Stimulated activated naive CD8-positive, alpha-beta T cell treated with anti-CD3 and anti-CD28 coated beads, Interleukin-15, Interleukin-2, amounts not matched to agents 100 U/mL and 50 U/mL, for 24 hours (primary cell): ENCODE data around the gene TEX19.

ENCODE experiments used
- ATAC-seq: fragments of 150-1000 bp; cut with Tn5 transposase; one replicate; pipeline ENCODE4 v1.10.0; 2021
- DNase-seq: peaks from one replicate; pipeline ENCODE4 v3.0.0; 2021

The TEX19 gene, protein sequence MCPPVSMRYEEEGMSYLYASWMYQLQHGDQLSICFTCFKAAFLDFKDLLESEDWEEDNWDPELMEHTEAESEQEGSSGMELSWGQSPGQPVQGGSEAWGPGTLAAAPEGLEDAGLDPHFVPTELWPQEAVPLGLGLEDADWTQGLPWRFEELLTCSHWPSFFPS

DNA sequence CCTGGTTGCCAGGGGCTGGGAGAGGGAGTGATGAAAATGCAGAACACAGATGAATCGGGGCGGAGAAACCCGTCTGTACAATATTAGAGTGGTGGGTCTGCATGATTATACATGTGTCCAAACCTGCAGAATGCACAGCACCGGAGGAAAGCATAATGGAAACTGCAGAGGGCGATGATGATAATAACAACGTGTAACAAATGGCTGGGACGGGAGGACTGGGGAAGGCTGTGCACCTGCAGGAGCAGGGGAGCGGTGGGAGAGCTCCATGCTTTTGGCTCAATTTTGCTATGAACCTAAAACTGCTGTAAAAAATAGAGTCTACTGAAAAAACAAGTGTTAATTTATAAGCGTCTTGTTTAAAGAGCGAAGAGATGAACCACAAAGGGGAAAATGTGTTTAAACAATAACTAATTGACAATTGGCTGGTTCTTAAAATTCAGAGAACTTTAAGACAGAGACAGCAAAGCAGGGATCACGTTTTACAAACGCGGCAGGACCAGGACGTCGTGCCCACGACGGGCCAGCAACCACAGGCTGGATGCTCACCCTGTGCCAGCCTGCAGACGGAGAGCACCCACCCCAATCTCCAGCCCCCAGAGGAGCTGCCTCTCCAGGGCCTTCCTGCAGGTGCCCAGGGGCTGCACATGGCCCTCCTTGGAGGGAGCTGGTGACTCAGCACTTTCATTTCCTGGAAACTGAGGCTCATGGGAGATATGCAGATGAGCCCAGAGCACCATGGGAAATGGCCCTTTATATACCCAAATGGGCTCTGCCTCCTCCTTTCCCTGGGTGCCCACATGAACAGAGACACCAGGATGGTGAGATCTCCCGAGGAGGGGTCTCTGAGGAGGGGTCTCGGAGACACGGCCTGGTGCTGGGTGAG lies at the start of gene TEX19:
TSS of gene TEX19 (plus strand) at position 783 of the 886 bp plus-strand sequence. CDS start 2,904 bp downstream, outside the sequence.
- ATAC-seq (peak; percentile 30), DNase-seq (peak; percentile 32)

DNA sequence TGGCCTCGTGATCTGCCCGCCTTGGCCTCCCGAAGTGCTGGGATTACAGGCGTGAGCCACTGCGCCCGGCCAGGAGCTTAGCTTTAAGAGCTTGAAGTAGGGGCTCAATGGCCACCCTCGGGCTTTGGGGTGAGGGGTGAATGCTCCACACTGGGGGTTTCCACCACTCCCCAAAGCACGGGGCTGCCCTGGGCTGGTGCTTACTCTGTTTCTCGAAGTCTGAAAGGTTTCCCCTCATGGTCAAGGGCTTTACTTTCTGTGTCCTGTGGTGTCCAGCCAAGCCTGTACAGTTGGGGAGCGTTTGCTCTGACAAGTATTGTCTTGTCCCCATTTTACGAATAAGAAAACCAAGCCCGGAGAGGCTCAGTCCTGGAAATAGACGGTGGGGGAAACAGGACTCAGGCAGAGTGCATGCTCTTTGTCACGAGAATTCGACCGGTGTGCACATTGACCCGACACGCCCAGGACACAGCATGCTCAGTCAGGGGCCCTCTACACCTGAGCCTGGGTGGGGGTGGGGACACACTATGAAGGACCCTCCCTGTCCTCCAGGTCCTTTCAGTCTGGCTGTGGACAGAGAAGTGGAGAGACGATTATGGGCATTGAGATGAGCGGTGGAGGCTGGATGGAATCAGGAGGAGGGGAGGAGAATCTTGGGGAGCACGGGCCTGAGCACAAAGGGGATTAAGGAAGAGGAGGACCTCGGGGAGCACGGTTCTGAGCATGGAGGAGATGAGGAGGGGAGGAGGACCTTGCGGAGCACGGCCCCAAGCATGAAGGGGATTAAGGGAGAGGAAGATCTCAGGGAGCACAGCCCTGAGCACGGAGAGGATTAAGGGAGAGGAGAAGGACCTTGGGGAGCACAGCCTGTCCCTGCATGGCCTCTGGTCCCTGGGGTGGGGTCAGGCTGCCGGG lies 49.1 kb upstream of the TEX19 start:
- ATAC-seq, result no peak
- no peak for DNase-seq

DNA sequence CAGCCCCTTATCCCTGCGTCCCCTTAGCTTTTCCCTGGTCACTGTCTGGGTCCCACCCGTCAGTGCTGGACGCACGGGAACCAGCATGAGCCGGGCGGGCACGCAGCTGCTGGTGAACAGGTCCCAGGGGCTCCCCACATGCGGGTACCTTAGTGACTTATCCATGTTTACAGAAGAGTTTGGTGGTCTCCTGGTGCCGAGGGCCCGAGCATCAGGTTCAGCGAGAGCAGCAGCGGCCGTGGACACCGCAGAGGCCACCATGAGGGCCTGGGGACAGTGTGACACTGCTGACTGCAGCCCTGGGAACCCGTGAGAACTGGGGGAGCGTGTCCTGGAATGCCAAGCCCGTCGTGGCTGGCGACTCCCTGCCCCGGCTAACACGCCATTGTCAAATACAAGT lies 48.2 kb upstream of the TEX19 start:
- no peak for ATAC-seq
- DNase-seq, result no peak

DNA sequence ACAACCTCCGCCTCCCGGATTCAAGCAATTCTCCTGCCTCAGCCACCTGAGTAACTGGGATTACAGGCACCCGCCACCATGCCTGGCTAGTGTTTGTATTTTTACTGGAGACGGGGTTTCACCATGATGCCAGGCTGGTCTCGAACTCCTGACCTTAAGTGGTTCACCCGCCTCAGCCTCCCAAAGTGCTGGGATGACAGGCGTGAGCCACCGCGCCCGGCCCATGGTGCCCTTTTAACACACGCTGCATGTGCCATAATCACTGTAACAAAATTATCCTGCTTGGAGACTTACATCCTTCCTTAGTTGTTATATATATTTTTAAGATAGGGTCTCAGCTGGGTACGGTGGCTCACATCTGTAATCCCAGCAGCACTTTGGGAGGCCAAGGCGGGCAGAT lies 47.1 kb upstream of the TEX19 start:
- no peak for ATAC-seq
- no peak for DNase-seq

DNA sequence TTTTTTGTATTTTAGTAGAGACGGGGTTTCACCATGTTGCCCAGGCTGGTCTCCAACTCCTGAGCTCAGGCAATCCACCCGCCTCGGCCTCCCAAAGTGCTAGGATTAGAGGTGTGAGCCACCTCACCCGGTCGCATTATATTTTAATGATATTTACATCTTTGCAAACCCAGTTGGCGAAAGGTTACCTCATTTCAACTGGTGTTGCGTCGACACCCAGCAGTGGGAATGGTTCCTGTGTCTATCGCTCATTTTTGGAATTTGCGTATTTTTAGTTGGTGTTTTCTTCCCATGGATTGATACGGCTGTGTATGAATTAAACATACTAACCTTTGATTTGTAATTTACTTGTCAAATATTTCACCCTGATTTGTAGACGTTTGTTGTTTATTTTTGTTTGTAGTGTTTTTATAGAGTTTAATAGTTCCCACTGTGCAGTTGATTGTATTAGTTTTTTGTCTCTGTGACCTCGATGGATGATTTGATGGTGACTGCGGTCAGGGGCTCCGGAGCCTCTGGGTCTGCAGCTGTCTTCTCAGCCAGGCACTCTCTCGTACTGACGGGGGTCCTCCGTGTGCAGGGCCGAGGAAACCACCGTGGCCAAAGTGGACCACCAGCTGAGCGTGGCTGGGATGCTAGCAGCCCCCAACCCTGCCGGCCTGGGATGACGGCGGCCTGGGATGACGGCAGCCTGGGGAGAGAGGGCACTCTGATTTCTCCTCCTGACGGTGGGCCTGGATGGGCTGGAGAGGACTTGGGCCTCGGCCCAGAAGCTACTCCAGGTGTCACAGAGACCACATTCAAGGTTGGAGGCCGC lies 45.6 kb upstream of the TEX19 start:
- no peak for DNase-seq
- no peak for ATAC-seq

DNA sequence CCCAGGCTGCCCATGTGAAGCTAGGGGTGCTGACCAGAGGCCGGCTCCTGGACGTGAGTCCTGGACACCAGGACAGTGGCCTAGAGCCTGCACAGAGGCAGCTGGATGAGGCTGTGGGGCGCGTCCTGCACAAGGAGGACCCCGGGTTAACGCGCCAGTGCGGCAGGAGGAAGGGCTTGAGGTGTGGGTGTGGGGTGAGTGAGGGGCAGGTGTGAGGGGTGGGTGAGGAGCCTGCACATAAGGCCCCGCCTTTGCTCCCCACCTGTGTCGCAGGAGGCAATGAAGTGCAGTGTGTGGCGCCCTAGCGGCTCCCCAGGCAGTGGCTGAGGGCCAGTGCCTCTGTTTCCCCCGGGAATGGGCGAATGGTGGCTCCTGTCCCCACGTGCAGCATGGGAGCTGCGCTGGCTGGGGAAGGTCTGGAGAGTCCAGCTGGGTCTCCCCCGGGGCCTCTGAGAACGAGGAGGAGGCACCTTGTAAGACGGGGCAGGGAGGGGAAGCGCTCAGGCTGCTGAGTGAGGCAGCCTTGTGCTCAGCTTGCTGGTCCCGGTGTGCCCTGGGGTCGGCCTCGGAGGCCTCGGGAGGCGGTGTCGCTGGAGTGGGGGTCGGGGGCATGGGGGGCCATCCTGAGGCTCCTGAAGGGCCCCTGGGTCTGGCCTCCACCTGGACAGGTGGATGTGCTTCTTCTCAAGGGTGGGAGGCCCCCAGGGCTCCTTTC lies 44.9 kb upstream of the TEX19 start:
- no peak for ATAC-seq
- DNase-seq, result no peak

DNA sequence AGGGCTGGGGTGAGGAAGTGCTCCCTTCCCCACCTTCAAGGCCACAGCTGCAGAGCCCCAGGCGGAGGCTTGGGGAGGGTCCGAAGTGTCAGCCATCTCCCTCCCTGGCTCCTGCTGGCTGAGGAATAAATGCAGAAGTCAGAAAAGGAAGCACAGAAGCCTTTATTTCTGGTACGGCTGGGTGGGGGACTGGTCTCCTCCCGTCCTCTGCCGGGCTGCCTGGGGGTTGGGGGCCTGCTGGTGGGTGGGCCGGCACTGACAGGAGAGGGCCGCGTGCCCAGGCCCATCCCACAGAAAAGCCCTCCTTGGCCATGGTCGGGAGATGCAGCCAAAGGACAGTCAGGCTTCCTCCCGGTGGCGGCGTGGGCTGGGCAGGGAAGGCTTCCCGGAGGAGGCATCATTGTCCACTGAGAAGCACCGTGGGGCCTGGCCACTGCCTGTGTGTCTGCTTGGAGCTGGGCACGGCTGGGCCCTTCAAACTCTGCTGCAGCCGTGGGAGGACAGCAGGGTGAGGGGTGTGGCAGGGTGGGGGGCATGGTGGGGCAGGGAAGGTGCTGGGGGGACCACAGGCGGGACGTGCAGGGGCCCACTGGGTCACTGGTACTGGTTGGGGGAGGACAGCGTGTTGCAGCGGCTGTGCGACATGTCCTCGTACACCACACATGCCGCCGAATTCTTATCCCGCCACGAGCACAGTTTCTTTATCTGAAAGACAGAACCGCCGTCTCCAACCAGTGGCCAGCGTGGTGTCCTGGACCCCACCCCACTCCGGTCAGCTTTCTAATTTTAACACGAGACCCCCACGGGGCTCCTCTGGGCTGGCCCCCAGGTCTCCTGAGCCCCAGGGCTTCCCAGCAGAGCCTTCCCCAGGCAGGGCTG lies 44.1 kb upstream of the TEX19 start:
- ATAC-seq, result no peak
- peak; percentile 14 for DNase-seq

DNA sequence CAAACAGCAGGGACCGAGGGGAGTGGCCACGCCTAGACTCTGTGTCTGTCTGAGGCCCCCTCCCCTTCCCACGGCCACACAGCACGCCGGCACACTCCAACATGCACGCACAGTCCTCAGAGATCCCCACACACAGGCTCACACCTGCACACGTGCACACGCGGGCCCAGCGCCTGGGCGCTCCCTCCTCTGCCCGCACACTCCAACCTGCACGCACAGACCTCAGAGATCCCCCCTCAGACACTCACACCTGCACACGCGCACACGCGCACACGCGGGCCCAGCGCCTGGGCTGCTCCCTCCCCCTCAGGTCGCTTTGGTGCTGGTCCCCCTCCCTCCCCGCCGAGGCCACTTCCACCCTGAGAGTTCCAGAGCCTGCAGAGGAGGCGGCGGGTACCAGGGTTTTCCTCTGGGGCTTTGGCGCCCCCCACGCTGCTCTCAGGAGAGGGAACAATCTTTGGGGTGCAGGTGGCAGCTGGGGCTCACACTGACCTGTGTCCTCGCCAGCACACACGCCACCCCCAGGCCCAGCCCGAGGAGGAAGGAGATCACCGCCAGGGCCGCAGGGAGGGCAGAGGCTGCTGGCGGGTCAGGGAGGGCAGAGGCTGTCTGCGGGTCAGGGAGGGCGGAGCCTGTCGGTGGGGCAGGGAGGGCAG lies 43.2 kb upstream of the TEX19 start:
- ATAC-seq, result peak; percentile 42
- peak; percentile 58 for DNase-seq

DNA sequence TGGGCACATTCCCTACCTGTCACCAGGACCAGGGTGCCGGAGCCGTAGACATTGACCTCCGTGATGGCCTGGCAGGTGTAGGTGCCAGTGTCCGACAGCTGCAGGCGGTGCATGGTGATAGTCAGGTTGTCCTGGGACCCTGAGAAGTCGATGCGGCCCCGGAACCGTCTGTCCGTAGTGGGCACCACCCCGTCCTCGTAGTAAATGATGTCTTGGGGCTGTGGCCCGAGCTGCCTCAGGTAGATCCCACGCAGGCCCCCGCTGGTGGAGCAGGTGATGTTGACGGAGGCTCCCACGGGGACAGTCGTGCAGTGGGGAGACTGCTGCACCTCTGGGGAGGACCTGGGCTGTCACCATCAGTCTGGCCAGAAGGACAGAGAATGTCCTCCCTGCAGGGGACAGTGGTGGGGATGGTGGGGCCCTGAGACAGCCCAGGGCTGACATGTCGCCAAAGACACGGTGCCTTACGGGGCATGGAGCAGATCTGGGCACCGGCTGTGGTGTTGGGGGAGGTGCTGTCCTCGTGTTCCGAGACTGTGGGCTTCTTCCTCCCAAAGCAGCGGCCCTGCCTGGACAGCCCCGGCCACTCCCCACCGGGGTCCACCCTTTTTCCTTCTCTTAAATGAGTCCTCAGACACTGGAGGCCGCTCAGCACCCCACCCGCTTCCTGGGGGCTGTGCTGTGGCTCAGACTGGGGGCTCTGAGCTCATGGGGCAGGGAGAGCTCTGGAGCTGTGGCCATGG lies 42.2 kb upstream of the TEX19 start:
- ATAC-seq (peak; percentile 7), DNase-seq (peak; percentile 41)

DNA sequence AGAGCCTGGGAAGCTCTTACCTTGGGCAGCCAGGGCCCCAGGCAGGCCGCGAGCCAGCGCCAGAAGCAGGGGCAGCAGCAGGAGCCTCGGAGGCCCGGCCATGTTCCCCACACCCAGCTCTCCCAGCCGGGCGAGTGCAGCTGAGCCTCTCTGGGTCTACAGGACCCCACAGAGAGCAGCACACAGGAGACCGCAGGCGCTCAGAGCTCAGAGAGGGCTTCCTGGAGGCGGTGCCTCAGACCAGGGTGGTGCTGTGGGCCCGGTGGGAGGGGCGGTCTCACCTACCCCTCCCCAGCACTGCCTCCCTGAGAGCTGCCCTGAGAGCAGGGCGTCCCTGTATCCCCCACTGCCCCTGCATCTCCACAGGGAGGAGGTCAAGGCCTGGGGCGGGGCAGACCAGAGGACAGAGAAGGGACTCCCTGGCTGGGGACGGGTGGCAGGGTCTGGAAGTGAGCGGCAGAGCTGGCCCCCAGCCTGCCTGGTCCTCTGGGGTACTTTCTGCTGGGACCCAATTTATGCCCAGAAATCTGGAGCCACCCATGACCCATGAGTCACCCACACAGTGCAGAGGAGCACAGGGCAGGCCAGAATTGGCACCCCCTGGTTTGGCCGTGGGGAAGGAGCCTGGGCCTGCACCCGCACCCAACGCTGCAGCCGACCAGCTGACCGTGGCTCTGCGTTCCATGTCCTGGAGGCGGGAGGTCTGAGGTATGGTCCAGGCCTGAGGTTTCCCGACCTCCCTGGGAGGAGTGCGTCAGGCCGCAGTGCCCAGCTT lies 41.5 kb upstream of the TEX19 start, which contains the start of gene CD7:
TSS of gene CD7 (minus strand) at position 215 of the 775 bp plus-strand sequence. CDS start at position 102, 113 bp downstream.
- DNase-seq (peak; percentile 79), ATAC-seq (peak; percentile 83)

DNA sequence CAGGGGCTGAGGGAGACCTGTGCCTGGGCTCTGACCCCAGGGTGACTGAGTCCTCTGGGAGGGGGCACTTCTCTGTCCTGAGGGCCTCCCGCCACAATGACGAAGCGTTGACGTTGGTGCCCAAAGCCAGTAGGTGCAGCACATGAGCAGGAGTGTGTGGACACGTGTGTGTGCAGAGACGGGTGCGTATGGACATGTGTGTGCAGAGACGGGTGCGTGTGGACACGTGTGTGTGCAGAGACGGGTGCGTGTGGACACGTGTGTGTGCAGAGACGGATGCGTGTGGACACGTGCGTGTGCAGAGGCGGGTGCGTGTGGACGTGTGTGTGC lies 40.9 kb upstream of the TEX19 start:
- no peak for DNase-seq
- ATAC-seq, result no peak

DNA sequence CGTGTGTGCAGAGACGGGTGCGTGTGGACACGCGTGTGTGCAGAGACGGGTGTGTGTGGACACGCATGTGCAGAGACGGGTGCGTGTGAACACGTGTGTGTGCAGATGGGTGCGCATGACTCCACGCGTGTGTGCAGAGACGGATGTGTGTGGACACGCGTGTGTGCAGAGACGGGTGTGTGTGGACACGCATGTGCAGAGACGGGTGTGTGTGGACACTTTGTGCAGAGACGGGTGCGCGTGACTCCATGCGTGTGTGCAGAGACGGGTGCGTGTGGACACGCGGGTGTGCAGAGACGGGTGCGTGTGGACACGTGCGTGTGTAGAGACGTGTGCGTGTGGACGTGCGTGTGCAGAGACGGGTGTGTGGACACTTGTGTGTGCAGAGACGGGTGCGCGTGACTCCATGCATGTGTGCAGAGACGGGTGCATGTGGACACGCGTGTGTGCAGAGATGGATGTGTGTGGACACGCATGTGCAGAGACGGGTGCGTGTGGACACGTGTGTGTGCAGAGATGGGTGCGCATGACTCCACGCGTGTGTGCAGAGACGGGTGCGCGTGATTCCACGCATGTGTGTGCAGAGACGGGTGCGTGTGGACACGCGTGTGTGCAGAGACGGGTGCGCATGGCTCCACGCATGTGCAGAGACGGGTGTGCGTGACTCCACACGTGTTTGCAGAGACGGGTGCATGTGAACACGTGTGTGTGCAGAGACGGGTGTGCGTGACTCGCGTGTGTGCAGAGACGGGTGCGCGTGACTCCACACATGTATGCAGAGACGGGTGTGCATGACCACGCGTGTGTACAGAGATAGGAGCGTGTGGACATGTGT lies 40.1 kb upstream of the TEX19 start:
- no peak for ATAC-seq
- no peak for DNase-seq

DNA sequence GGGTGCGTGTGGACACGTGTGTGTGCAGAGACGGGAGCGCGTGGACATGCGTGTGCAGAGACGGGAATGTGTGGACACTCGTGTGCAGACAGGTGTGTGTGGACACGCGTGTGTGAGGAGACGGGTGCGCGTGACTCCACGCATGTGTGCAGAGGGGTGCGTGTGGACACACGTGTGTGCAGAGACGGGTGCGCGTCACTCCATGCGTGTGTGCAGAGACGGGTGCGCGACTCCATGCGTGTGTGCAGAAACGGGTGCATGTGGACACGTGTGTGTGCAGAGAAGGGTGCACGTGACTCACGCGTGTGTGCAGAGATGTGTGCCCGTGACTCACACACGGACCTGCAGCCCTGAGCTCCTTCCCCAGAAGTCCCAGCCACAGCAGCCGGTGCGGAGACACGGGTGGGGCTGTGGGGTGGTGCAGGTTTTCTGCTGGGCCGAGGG lies 39.4 kb upstream of the TEX19 start:
- ATAC-seq, result no peak
- no peak for DNase-seq

DNA sequence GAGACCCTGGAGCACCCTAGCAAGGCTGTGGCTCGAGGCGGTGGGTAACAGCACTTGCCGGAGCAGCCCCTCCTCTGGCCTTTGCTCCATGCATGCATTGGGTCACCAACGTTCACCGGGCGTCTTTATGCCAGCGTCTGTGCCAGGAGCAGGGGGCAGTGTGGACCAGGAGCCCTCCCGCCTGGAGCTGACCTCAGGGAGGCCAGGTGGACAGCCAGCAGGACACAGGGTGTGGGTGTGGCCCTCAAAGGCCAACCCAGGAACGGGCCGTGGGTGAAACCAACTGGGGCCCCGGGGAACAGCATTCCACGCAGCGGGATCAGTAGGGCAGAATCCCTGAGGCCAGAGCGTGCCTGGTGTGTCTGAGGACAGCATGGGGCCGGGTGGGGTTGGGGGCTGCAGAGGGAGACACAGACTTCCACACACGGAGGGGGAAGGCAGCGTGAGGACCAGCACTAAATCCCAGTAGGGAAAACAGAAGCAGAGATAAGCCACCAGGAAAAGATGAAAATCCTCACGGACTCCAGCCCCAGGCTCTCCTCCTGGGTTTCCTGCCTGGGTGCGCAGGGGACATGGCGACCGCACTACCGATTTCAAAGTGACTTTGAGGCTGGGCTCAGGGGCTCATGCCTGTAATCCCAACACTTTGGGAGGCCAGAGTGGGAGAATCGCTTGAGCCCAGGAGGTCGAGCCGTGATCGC lies 38.8 kb upstream of the TEX19 start:
- ATAC-seq (no peak), DNase-seq (no peak)

DNA sequence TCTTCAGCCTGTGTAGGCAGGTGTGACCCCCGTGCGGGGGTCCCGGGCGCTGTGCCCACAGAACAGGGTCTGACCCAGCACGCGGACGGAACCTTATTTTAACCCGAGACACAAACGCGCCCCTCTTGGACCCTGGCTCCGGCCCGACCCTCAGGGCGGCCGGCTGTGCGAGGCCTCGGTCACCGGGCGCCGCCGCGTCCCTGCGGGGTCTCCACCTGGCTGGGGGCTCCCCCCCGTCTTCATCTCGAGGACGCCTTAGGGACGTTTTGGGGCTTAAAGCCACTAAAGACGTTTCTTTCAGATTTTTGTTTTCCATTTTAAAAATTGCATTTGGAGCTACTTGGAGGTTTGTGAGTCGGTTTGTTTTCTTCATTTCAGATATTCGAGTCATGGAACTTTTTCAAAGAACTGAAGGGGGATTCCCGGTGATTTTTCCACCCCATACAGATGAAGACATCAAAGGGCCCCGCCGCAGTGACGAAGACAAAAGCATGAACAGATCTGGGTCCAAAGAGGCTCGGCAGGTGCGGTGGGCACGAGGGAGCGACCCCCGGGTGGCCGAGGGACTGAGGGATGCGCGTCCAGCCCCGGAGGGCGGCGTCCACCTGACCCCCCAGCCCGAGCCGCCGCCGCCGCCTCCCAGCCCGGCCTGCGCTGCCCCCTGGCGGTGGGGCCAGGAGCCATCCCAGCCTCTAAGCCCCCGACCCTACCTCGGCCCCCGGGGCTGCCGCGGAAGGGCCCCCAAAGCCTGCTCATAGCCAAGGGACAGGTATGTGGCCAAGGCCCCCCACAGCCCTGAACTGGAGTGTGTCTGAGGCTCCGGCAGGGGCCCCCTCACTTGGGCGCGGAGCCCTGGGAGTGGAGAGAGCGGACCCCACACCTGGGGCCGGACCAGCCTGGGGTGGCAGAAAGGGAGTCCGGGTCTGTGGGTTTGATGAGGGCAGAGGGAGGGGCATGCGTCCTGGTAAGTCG lies 37.8 kb upstream of the TEX19 start:
- ATAC-seq, result peak; percentile 43
- DNase-seq, result peak; percentile 84
